B cell (primary cell): ENCODE data around the gene MORC4.

Experiments
- EZH2 ChIP-seq: IDR thresholded peaks from 2 replicates; pipeline ENCODE4 v1.6.1; 2012; ENCODE audit warnings: borderline replicate concordance, low read depth, mild to moderate bottlenecking, moderate library complexity, low read length; ENCODE audit not compliant: insufficient read depth, poor library complexity, severe bottlenecking
- TF ChIP-seq, protein P1 (sequence below): fragments of 200-600 bp; IDR thresholded peaks from one replicate; pipeline ENCODE4 v1.8.0; 2022; ENCODE audit warnings: antibody characterized with exemption, mild to moderate bottlenecking

DNA sequence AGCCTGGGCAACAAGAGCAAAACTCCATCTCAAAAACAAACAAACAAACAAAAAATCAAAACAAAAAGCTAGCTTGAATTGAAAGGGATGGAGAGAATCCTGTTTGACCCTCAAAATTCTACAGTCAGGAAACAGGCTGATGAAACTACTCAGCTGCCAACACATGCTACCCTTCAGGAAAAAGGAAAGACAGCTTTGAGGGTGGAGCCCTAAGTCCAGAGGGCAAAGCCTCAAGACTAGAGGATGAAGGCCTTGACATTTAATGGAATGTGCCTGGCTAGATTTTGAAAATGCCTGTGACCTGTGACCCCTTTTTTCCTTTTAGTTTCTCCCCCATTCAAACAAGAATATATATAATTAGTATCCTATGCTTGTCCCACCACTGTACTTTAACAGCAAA, 27.1 kb downstream of the MORC4 start:
- TF ChIP-seq, protein P1, sequence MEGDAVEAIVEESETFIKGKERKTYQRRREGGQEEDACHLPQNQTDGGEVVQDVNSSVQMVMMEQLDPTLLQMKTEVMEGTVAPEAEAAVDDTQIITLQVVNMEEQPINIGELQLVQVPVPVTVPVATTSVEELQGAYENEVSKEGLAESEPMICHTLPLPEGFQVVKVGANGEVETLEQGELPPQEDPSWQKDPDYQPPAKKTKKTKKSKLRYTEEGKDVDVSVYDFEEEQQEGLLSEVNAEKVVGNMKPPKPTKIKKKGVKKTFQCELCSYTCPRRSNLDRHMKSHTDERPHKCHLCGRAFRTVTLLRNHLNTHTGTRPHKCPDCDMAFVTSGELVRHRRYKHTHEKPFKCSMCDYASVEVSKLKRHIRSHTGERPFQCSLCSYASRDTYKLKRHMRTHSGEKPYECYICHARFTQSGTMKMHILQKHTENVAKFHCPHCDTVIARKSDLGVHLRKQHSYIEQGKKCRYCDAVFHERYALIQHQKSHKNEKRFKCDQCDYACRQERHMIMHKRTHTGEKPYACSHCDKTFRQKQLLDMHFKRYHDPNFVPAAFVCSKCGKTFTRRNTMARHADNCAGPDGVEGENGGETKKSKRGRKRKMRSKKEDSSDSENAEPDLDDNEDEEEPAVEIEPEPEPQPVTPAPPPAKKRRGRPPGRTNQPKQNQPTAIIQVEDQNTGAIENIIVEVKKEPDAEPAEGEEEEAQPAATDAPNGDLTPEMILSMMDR, result no peak
- no peak for TF ChIP-seq EZH2
